ENCODE data around the gene ARRDC1.
"Not testable (repeated sequence)": the region's sequence is repeated elsewhere in the genome, so short reads cannot be mapped to it uniquely, and the experiment has no call there.

Gene ARRDC1

GRCh38 chr9:137583957-137584356 is 21.5 kb upstream of the ARRDC1 start:
- DNase-seq (ENCODE audit: low read depth in 3 of 3), result no peak

GRCh38 chr9:137586854-137587253 is 18.6 kb upstream of the ARRDC1 start:
- no peak for DNase-seq (ENCODE audit: low read depth in 3 of 3)

GRCh38 chr9:137588311-137588710 is 17.2 kb upstream of the ARRDC1 start:
- DNase-seq (ENCODE audit: low read depth in 3 of 3), result no peak

- no peak for DNase-seq (ENCODE audit: low read depth in 3 of 3)
Measured at GRCh38 chr9:137588891-137589290, 16.6 kb upstream of the ARRDC1 start.

GRCh38 chr9:137589441-137590122 is 15.9 kb upstream of the ARRDC1 start:
- DNase-seq (ENCODE audit: low read depth in 3 of 3), result no peak

GRCh38 chr9:137590123-137590468 is 15.4 kb upstream of the ARRDC1 start:
- DNase-seq (ENCODE audit: low read depth in 3 of 3), result no peak

GRCh38 chr9:137590469-137591383 is 14.8 kb upstream of the ARRDC1 start, which contains the start of gene ZMYND19:
TSS of gene ZMYND19 (minus strand) at chr9:137590512. CDS start at chr9:137590263, 249 bp downstream.
- peak; percentile 84 to 88 (median 84) for DNase-seq (ENCODE audit: low read depth in 3 of 3)

GRCh38 chr9:137592767-137593166 is 12.7 kb upstream of the ARRDC1 start:
- DNase-seq (ENCODE audit: low read depth in 3 of 3), result no peak

GRCh38 chr9:137593176-137593575 is 12.3 kb upstream of the ARRDC1 start:
- no peak for DNase-seq (ENCODE audit: low read depth in 3 of 3)

GRCh38 chr9:137596577-137596976 is 8.9 kb upstream of the ARRDC1 start:
- DNase-seq (ENCODE audit: low read depth in 3 of 3), result not testable (repeated sequence)

GRCh38 chr9:137598943-137599342 is 6.5 kb upstream of the ARRDC1 start:
- no peak for DNase-seq (ENCODE audit: low read depth in 3 of 3)

- DNase-seq (ENCODE audit: low read depth in 3 of 3), result no peak
Measured at GRCh38 chr9:137602661-137603060, 2.8 kb upstream of the ARRDC1 start.

GRCh38 chr9:137603879-137604278 is 1.6 kb upstream of the ARRDC1 start:
- no peak for DNase-seq (ENCODE audit: low read depth in 3 of 3)

- DNase-seq (ENCODE audit: low read depth in 3 of 3), result peak in 1 of 3 experiments; percentile 18
Measured at GRCh38 chr9:137604345-137605086, 970 bp upstream of the ARRDC1 start.

GRCh38 chr9:137606005-137606621 is 627 bp downstream of the ARRDC1 start:
- peak in 1 of 3 experiments; percentile 17 for DNase-seq (ENCODE audit: low read depth in 3 of 3)

- no peak for DNase-seq (ENCODE audit: low read depth in 3 of 3)
Measured at GRCh38 chr9:137606734-137607138, 1.2 kb downstream of the ARRDC1 start.

GRCh38 chr9:137607141-137607857 is 1.8 kb downstream of the ARRDC1 start:
- no peak for DNase-seq (ENCODE audit: low read depth in 3 of 3)

GRCh38 chr9:137610944-137611343 is 5.5 kb downstream of the ARRDC1 start:
- DNase-seq (ENCODE audit: low read depth in 3 of 3), result no peak

GRCh38 chr9:137611623-137612609 is 6.4 kb downstream of the ARRDC1 start:
- DNase-seq (ENCODE audit: low read depth in 3 of 3), result peak in 1 of 3 experiments; percentile 30

GRCh38 chr9:137612741-137613142 is 7.3 kb downstream of the ARRDC1 start:
- no peak for DNase-seq (ENCODE audit: low read depth in 3 of 3)

All from stimulated activated CD4-positive, alpha-beta T cell treated with anti-CD3 and anti-CD28 coated beads, TNF-alpha, amount 100 ng/mL, for 4 hours (primary cell).